Liver (tissue), 9 donors: Measurements from ENCODE around the gene TBC1D4. TPM values are rescaled to one million over a fixed set of nuclear protein-coding genes. Genes with fewer than 3 reads are reported as not detected.

Experiments
- DNase-seq: peaks from one replicate; pipeline ENCODE4 v3.0.0-alpha.2; 2017; ENCODE audit warnings: low spot score
- H3K27ac ChIP-seq, 2 donors: one replicate each; pipeline ENCODE4 v1.7.0; 2013; ENCODE audit warnings: inconsistent platforms in 2 of 2, low read length in 2 of 2, control low read depth in 1 of 2, low read depth in 1 of 2, mild to moderate bottlenecking in 1 of 2
- H3K27me3 ChIP-seq, 4 donors: one replicate each; pipeline versions ENCODE4 v1.6.1 to v1.7.0; 2013; ENCODE audit warnings: low read length in 3 of 4, inconsistent platforms in 1 of 4, mild to moderate bottlenecking in 1 of 4, moderate library complexity in 1 of 4; ENCODE audit not compliant: control insufficient read depth in 4 of 4, insufficient read depth in 4 of 4
- H3K36me3 ChIP-seq, 4 donors: one replicate each; pipeline versions ENCODE4 v1.6.1 to v1.7.0; 2013; ENCODE audit warnings: low read length in 3 of 4, mild to moderate bottlenecking in 3 of 4, low read depth in 1 of 4, moderate library complexity in 1 of 4; ENCODE audit not compliant: control insufficient read depth in 4 of 4, insufficient read depth in 3 of 4
- H3K4me1 ChIP-seq, 4 donors: one replicate each; pipeline versions ENCODE4 v1.6.1 to v1.7.0; 2013; ENCODE audit warnings: low read length in 3 of 4, mild to moderate bottlenecking in 3 of 4, moderate library complexity in 1 of 4; ENCODE audit not compliant: control insufficient read depth in 4 of 4, insufficient read depth in 4 of 4
- H3K4me3 ChIP-seq, 3 donors: one replicate each; pipeline versions ENCODE4 v1.6.1 to v1.7.0; 2013; ENCODE audit warnings: low read length in 3 of 3, control low read depth in 1 of 3, low read depth in 1 of 3, mild to moderate bottlenecking in 1 of 3
- H3K9ac ChIP-seq, 2 donors: one replicate each; pipeline ENCODE4 v1.7.0; 2013; ENCODE audit warnings: low read length in 2 of 2, mild to moderate bottlenecking in 2 of 2, moderate library complexity in 2 of 2, control low read depth in 1 of 2, low read depth in 1 of 2
- H3K9me3 ChIP-seq, 4 donors: one replicate each; pipeline versions ENCODE4 v1.6.1 to v1.7.0; 2013; ENCODE audit warnings: low read length in 3 of 4; ENCODE audit not compliant: control insufficient read depth in 4 of 4
- EGR1 ChIP-seq, 2 donors: IDR thresholded peaks; 2 replicates each; pipeline ENCODE4 v1.6.1; 2016 to 2018; ENCODE audit warnings: antibody characterized with exemption in 2 of 2, low read depth in 2 of 2
- FOXA2 ChIP-seq: IDR thresholded peaks from 2 replicates; pipeline ENCODE4 v1.6.1; 2016; ENCODE audit warnings: antibody characterized with exemption
- HNF4A ChIP-seq, 2 donors: conservative IDR thresholded peaks; 2 replicates each; pipeline ENCODE4 v1.6.1; 2016; ENCODE audit warnings: antibody characterized with exemption in 2 of 2, mild to moderate bottlenecking in 2 of 2
- HNF4G ChIP-seq: IDR thresholded peaks from 2 replicates; pipeline ENCODE4 v1.6.1; 2016; ENCODE audit warnings: antibody characterized with exemption
- JUND ChIP-seq, 2 donors: IDR thresholded peaks; 2 replicates each; pipeline ENCODE4 v1.6.1; 2016; ENCODE audit warnings: antibody characterized with exemption in 2 of 2
- NR2F2 ChIP-seq: IDR thresholded peaks from 2 replicates; pipeline ENCODE4 v1.6.1; 2016; ENCODE audit warnings: antibody characterized with exemption
- RAD21 ChIP-seq, 2 donors: IDR thresholded peaks; 2 replicates each; pipeline ENCODE4 v1.6.1; 2016; ENCODE audit warnings: antibody characterized with exemption in 2 of 2, mild to moderate bottlenecking in 2 of 2
- SP1 ChIP-seq: IDR thresholded peaks from 2 replicates; pipeline ENCODE4 v1.6.1; 2018; ENCODE audit warnings: antibody characterized with exemption, mild to moderate bottlenecking
- TAF1 ChIP-seq: conservative IDR thresholded peaks from 2 replicates; pipeline ENCODE4 v1.6.1; 2016; ENCODE audit warnings: antibody characterized with exemption, mild to moderate bottlenecking
- WGBS: extraction: QIAGEN DNeasy Blood & Tissue Kit; methylation state at CpG from one replicate; pipeline ENCODE4 v1.1.7; 2013; 5-methylcytosine and 5-hydroxymethylcytosine counted together
- polyA plus RNA-seq, 2 donors: library from polyadenylated mRNA; stranded (reverse) in 1 of 2; unstranded in 1 of 2; fragments of 200-250 nt in 1 of 2; fragments of >200 nt in 1 of 2; fragmentation: Nextera tagmentation in 1 of 2; extraction: Ambion mirVana in 1 of 2; gene quantifications; one replicate each; pipeline versions ENCODE4 v1.2.1 to v1.2.3, GENCODE V29; 2013 to 2015
- total RNA-seq, 2 donors: library from RNA; depleted of rRNA; stranded (reverse); fragments of >200 nt; gene quantifications; one replicate each; pipeline ENCODE4 v1.2.3, GENCODE V29; 2014
- TF ChIP-seq, protein P1 (sequence below): IDR thresholded peaks from 2 replicates; pipeline ENCODE4 v1.6.1; 2016; ENCODE audit warnings: antibody characterized with exemption, mild to moderate bottlenecking
- TF ChIP-seq, protein P2 (sequence below): fragments of 150-350 bp; IDR thresholded peaks from 2 replicates; pipeline ENCODE4 v1.5.1; 2017; ENCODE audit warnings: improper control_type of control experiment, low read depth, low read length; ENCODE audit not compliant: missing input control
- TF ChIP-seq, protein P3 (sequence below): IDR thresholded peaks from 2 replicates; pipeline ENCODE4 v1.6.1; 2016; ENCODE audit warnings: antibody characterized with exemption
- TF ChIP-seq, protein P4 (sequence below): IDR thresholded peaks from 2 replicates; pipeline ENCODE4 v1.6.1; 2016; ENCODE audit warnings: antibody characterized with exemption
- donor health status: healthy.
- donor health status: healthy.
- donor health status: healthy.
- donor health status: healthy.
- donor health status: healthy.

The TBC1D4 gene
- total and polyA plus RNA-seq, 4 donors, result 2.3 to 11.1 (median 6.5) TPM

DNA sequence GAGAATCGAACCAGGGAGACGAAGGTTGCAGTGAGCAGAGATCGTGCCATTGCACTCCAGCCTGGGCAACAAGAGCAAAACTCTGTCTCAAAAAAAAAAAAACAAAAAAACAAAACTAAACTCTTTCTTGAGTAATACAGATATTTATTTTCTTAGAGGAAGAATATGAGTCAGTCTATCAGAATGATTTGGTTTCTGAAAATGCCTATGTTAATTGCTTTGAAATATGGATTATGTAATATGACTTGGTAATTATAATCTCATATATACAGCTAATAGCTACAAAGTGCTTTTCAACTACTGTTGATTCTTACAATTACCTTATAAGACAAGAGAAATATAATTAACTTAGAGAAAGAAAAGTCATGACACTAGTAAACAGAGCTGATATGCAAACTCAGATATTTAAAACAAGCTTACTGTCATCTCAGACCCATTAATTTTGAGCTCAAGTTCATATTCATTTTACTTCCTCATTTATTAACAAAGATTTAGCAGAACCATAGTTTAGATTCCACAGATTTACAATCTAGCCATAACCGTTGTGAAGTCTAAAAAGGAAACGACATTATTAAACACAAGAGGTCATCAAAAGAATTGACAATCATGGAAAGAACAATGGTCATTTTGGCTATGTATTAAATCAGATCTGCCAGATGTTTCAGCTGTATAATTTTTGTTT lies 88.0 kb downstream of the TBC1D4 start (continued):
- TF ChIP-seq, protein P1, sequence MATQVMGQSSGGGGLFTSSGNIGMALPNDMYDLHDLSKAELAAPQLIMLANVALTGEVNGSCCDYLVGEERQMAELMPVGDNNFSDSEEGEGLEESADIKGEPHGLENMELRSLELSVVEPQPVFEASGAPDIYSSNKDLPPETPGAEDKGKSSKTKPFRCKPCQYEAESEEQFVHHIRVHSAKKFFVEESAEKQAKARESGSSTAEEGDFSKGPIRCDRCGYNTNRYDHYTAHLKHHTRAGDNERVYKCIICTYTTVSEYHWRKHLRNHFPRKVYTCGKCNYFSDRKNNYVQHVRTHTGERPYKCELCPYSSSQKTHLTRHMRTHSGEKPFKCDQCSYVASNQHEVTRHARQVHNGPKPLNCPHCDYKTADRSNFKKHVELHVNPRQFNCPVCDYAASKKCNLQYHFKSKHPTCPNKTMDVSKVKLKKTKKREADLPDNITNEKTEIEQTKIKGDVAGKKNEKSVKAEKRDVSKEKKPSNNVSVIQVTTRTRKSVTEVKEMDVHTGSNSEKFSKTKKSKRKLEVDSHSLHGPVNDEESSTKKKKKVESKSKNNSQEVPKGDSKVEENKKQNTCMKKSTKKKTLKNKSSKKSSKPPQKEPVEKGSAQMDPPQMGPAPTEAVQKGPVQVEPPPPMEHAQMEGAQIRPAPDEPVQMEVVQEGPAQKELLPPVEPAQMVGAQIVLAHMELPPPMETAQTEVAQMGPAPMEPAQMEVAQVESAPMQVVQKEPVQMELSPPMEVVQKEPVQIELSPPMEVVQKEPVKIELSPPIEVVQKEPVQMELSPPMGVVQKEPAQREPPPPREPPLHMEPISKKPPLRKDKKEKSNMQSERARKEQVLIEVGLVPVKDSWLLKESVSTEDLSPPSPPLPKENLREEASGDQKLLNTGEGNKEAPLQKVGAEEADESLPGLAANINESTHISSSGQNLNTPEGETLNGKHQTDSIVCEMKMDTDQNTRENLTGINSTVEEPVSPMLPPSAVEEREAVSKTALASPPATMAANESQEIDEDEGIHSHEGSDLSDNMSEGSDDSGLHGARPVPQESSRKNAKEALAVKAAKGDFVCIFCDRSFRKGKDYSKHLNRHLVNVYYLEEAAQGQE, result no peak
- TF ChIP-seq RAD21 (IDR thresholded peaks at IDR 0.05) (no peak), FOXA2 (no peak)

DNA sequence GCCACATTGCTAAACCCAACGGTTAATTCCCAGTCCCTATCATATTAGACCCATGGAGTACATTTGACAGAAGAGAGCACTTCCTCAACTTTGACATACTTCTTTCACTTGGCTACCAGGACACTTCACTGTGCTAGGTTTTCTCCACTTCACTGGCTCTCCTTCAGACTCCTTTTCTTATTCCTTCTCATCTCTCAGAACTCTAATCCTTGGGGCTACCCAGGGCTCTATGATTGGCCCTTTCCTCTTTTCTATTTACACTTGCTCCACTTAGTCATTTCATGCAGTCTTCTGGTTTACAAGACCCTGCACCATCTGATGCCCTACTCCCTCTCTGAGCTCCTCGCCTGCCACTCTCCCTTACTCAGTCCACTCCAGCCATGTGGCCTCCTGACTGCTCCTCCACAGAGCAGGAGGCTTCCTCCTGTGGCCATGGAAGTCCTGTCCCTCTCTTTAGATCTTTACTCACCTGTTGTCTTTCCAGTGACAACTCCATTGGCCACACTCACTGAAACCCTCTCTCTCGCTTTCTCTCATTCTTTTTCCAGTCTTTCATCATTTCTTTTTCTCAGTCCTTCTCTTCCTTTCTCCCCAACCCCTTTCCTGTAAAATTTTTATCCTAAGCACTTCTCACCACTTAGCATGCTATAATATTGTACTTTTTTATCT lies 90.4 kb downstream of the TBC1D4 start:
- Histone ChIP-seq H3K27ac (no peak overlapping the region), H3K9ac (no peak overlapping the region), H3K36me3 (no peaks in the 10 kb centered on the region), H3K9me3 (no peaks in the 10 kb centered on the region), H3K4me3 (no peak overlapping the region), H3K4me1 (no peaks in the 10 kb centered on the region), H3K27me3 (no peaks in the 10 kb centered on the region)
- 90% methylated on average over 3 of the region's 3 CpGs for WGBS
- no peak for DNase-seq
- TF ChIP-seq SP1 (no peak), JUND (IDR thresholded peaks at IDR 0.05) (no peak), HNF4A (conservative IDR thresholded peaks at IDR 0.05) (no peak), EGR1 (IDR thresholded peaks at IDR 0.05; ENCODE audit: low read depth in 2 of 2) (no peak), HNF4G (no peak), NR2F2 (no peak), FOXA2 (no peak), TAF1 (no peak)
- TF ChIP-seq, protein P2, sequence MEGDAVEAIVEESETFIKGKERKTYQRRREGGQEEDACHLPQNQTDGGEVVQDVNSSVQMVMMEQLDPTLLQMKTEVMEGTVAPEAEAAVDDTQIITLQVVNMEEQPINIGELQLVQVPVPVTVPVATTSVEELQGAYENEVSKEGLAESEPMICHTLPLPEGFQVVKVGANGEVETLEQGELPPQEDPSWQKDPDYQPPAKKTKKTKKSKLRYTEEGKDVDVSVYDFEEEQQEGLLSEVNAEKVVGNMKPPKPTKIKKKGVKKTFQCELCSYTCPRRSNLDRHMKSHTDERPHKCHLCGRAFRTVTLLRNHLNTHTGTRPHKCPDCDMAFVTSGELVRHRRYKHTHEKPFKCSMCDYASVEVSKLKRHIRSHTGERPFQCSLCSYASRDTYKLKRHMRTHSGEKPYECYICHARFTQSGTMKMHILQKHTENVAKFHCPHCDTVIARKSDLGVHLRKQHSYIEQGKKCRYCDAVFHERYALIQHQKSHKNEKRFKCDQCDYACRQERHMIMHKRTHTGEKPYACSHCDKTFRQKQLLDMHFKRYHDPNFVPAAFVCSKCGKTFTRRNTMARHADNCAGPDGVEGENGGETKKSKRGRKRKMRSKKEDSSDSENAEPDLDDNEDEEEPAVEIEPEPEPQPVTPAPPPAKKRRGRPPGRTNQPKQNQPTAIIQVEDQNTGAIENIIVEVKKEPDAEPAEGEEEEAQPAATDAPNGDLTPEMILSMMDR, result no peak
- TF ChIP-seq, protein P3, sequence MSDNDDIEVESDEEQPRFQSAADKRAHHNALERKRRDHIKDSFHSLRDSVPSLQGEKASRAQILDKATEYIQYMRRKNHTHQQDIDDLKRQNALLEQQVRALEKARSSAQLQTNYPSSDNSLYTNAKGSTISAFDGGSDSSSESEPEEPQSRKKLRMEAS, result no peak
- TF ChIP-seq, protein P1, result no peak
- TF ChIP-seq, protein P4, sequence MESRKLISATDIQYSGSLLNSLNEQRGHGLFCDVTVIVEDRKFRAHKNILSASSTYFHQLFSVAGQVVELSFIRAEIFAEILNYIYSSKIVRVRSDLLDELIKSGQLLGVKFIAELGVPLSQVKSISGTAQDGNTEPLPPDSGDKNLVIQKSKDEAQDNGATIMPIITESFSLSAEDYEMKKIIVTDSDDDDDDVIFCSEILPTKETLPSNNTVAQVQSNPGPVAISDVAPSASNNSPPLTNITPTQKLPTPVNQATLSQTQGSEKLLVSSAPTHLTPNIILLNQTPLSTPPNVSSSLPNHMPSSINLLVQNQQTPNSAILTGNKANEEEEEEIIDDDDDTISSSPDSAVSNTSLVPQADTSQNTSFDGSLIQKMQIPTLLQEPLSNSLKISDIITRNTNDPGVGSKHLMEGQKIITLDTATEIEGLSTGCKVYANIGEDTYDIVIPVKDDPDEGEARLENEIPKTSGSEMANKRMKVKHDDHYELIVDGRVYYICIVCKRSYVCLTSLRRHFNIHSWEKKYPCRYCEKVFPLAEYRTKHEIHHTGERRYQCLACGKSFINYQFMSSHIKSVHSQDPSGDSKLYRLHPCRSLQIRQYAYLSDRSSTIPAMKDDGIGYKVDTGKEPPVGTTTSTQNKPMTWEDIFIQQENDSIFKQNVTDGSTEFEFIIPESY, result no peak
